ENCODE measurements around the gene JAKMIP3. TPM values are rescaled to one million over a fixed set of nuclear protein-coding genes. Genes with fewer than 3 reads are reported as not detected.

Gene JAKMIP3
- total and polyA plus RNA-seq, 9 of the 15 experiments (the other 6 are each of a cell fraction or from before 2014, with no cell fraction given) = 0.04 TPM; not detected in 8

DNA sequence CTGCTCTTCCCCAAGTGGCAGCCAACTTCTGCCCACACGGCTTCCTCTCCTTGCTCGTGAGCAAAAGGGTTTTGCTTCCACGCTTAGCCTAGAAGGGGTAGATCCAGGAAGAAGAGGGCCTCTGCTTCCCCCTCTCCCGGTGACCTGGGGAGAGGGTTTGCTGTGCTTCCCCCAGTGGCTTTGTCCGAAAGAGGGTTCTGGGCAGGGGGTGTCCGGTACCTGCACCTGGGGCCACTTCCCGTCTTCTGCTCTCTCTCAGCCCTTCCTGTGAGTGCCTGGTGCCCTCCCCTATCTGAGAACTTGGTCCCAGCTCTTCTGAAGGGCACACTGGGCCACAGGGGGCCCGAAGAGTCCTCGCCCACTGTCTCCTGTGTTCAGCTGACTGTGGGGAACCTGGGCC lies 11.3 kb downstream of the JAKMIP3 start:
- in situ Hi-C loops (cut with MboI) = no loop called here
- ChIA-PET POLR2A (no interaction called here), CTCF (ENCODE audit: low intra/inter-chr PET ratio) (no interaction called here)
- DNase-seq (ENCODE audit: extremely low read depth in 1 of 4, low spot score in 3 of 4) (no peak), ATAC-seq (no peak), FAIRE-seq (no peak)
- WGBS (ENCODE audit: insufficient coverage, low coverage, missing lambda C conversion rate) = 17% methylated on average over 4 of the region's 9 CpGs
- Histone ChIP-seq H3K4me1 (replicated peaks in 1 of 2; ENCODE audit: control insufficient read depth in 2 of 2, insufficient read depth in 2 of 2, low read length in 2 of 2) (peaks cover 0 to 11% of the 10 kb centered on the region in 2 experiments; a peak in 2 of 5 replicates), H4K20me1 (replicated peaks; ENCODE audit: control insufficient read depth, insufficient read depth, low read length) (no peaks in the 10 kb centered on the region), H3K9me3 (replicated peaks; ENCODE audit: control insufficient read depth, insufficient read depth, low read depth, low read length) (no peaks in the 10 kb centered on the region), H3K9ac (ENCODE audit: insufficient read depth in 1 of 2, low read depth in 2 of 2, low read length in 2 of 2) (no peak overlapping the region), H3K27me3 (ENCODE audit: control insufficient read depth in 2 of 2, insufficient read depth in 2 of 2, low read length in 2 of 2) (peaks cover 4 to 21% of the 10 kb centered on the region in 2 experiments; a peak in 3 of 5 replicates), H3K4me3 (no peak overlapping the region), H3K9me1 (ENCODE audit: control insufficient read depth, insufficient read depth, low read length) (no peaks in the 10 kb centered on the region), H3K4me2 (ENCODE audit: insufficient read depth, low read length) (no peak overlapping the region), H3K79me2 (ENCODE audit: control insufficient read depth, insufficient read depth, low read length) (no peaks in the 10 kb centered on the region), H3K36me3 (ENCODE audit: control insufficient read depth, insufficient read depth, low read length) (no peaks in the 10 kb centered on the region), H3K27ac (ENCODE audit: extremely low read depth, low read depth, low read length) (no peak overlapping the region), H2AFZ (ENCODE audit: low read depth, low read length) (no peak overlapping the region)
- no TSS peak for BruUV-seq (replicated peaks)
- TF ChIP-seq ZBTB8A (IDR thresholded peaks at IDR 0.05; ENCODE audit: partially characterized antibody) (no peak), ZNF639 (CRISPR knock-in tag; conservative IDR thresholded peaks at IDR 0.05 in 1 of 2, IDR thresholded peaks at IDR 0.05 in 1 of 2) (peak in 1 of 2 experiments; percentile 6; a peak in 1 of 4 replicates), FOS (IDR thresholded peaks at IDR 0.05; ENCODE audit: extremely low read depth, insufficient read length) (no peak)
- intact Hi-C loops (cut with micrococcal nuclease) = no loop called here

Data from K562 (cell line).